WTC11 (cell line): ENCODE measurements around the gene HMBS. TPM values are rescaled to one million over a fixed set of nuclear protein-coding genes. Genes with fewer than 3 reads are reported as not detected.

Experiments
- ATAC-seq: fragments of 200-7000 bp; cut with Tn5 transposase; 2 replicates; pipeline ENCODE4 v1.10.0; 2021; ENCODE audit warnings: mild to moderate bottlenecking, moderate library complexity
- CTCF ChIA-PET: fragments of 300-600 bp; sonication (Branson Sonifier 250); formaldehyde crosslinking; loops from one replicate; lab custom pipeline; 2021; ENCODE audit warnings: antibody characterized with exemption; lab: Charles Lee
- POLR2A ChIA-PET: fragments of 350-600 bp; sonication (Branson Sonifier 250); formaldehyde crosslinking; loops from one replicate; lab custom pipeline; 2021; ENCODE audit warnings: antibody characterized with exemption; lab: Charles Lee
- DNase-seq: peaks from one replicate; pipeline ENCODE4 v3.0.0; 2021; ENCODE audit warnings: low spot score
- H3K27ac Mint-ChIP-seq: 2 replicates; pipeline ENCODE4 v1.8.0; 2021; ENCODE audit warnings: mixed read lengths
- H3K27me3 Mint-ChIP-seq: 2 replicates; pipeline ENCODE4 v1.8.0; 2021; ENCODE audit warnings: low read depth, mild to moderate bottlenecking, moderate library complexity, mixed read lengths
- H3K36me3 Mint-ChIP-seq: 2 replicates; pipeline ENCODE4 v1.8.0; 2021; ENCODE audit warnings: mixed read lengths
- H3K4me1 Mint-ChIP-seq: 2 replicates; pipeline ENCODE4 v1.8.0; 2022; ENCODE audit warnings: mixed read lengths
- H3K4me3 Mint-ChIP-seq: 2 replicates; pipeline ENCODE4 v1.8.0; 2021; ENCODE audit warnings: mild to moderate bottlenecking, moderate library complexity, mixed read lengths
- H3K9me3 Mint-ChIP-seq: 2 replicates; pipeline ENCODE4 v1.8.0; 2021; ENCODE audit warnings: mixed read lengths
- GABPB1 ChIP-seq: sonication (generic); formaldehyde crosslinking; IDR thresholded peaks from 2 replicates; pipeline ENCODE4 v1.8.1; 2023; ENCODE audit warnings: mild to moderate bottlenecking, missing genetic modification reagents
- PRRX2 ChIP-seq: fragments of 250-450 bp; sonication (Bioruptor Pico); IDR thresholded peaks from 2 replicates; pipeline ENCODE4 v1.8.0; 2021; ENCODE audit warnings: mild to moderate bottlenecking
- ZNF263 ChIP-seq: sonication (generic); formaldehyde crosslinking; IDR thresholded peaks from 2 replicates; pipeline ENCODE4 v1.8.1; 2022; ENCODE audit warnings: low read depth, mild to moderate bottlenecking, moderate library complexity, missing genetic modification reagents
- total RNA-seq: library from RNA; stranded (reverse); gene quantifications from 3 replicates; pipeline ENCODE4 v1.2.3, GENCODE V29; 2021
- TF ChIP-seq, protein P1 (sequence below): fragments of 250-450 bp; sonication (Bioruptor Pico); IDR thresholded peaks from 2 replicates; pipeline ENCODE4 v1.9.0; 2021; ENCODE audit warnings: mild to moderate bottlenecking
- TF ChIP-seq, protein P2 (sequence below): sonication (generic); formaldehyde crosslinking; IDR thresholded peaks from 2 replicates; pipeline ENCODE4 v1.8.0; 2023; ENCODE audit warnings: missing genetic modification reagents
- TF ChIP-seq, protein P3 (sequence below): sonication (generic); formaldehyde crosslinking; IDR thresholded peaks from 2 replicates; pipeline ENCODE4 v1.8.1; 2023; ENCODE audit warnings: mild to moderate bottlenecking, missing genetic modification reagents
- TF ChIP-seq, protein P4 (sequence below): fragments of 250-450 bp; sonication (Bioruptor Pico); IDR thresholded peaks from 2 replicates; pipeline ENCODE4 v1.9.0; 2021; ENCODE audit warnings: mild to moderate bottlenecking, borderline replicate concordance
- TF ChIP-seq, protein P5 (sequence below): sonication (generic); formaldehyde crosslinking; IDR thresholded peaks from 2 replicates; pipeline ENCODE4 v1.8.1; 2022; ENCODE audit warnings: missing genetic modification reagents, borderline replicate concordance
- TF ChIP-seq, protein P6 (sequence below): sonication (generic); formaldehyde crosslinking; IDR thresholded peaks from 2 replicates; pipeline ENCODE4 v1.8.0; 2022; ENCODE audit warnings: mild to moderate bottlenecking, missing genetic modification reagents
- TF ChIP-seq, protein P7 (sequence below): sonication (generic); formaldehyde crosslinking; IDR thresholded peaks from 2 replicates; pipeline ENCODE4 v1.8.1; 2023; ENCODE audit warnings: mild to moderate bottlenecking, missing genetic modification reagents, borderline replicate concordance

Gene HMBS
- total RNA-seq, 1 experiment from 2014 or later, result 62.3 TPM

DNA sequence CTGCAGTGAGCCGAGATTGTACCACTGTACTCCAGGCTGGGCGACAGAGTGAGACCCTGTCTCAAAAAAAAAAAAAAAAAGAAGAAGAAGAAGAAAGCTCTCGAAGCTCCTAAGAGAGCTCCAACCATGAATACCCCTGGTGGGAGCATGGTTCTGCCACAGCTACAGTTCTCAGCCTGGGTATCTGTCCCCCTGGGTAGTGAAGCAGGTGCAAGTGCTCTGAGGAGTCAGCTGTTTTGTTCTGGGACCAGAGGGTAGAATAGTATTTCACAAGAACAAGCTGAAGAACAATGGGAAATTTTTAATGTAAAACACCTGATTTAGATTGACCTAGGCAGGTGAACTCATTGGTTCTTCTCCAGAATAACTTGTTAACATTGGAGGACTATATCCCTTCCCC is 23.4 kb upstream of the HMBS start:
- ChIA-PET POLR2A (interaction anchor here (0.6 kb wide), 1 partner anchor 288 kb away, joined by 3 read pairs; no protein-coding TSS in a partner anchor), CTCF (interaction anchor here (0.6 kb wide), 1 partner anchor 92 kb away, joined by 3 read pairs; no protein-coding TSS in a partner anchor)
- Mint-ChIP-seq H3K4me3 (no peak overlapping the region), H3K9me3 (no peaks in the 10 kb centered on the region), H3K36me3 (peaks cover 3% of the 10 kb centered on the region; the same call in 1 of the 2 replicates), H3K27ac (no peak overlapping the region), H3K4me1 (peaks cover 9% of the 10 kb centered on the region), H3K27me3 (no peaks in the 10 kb centered on the region)
- TF ChIP-seq, protein P1, sequence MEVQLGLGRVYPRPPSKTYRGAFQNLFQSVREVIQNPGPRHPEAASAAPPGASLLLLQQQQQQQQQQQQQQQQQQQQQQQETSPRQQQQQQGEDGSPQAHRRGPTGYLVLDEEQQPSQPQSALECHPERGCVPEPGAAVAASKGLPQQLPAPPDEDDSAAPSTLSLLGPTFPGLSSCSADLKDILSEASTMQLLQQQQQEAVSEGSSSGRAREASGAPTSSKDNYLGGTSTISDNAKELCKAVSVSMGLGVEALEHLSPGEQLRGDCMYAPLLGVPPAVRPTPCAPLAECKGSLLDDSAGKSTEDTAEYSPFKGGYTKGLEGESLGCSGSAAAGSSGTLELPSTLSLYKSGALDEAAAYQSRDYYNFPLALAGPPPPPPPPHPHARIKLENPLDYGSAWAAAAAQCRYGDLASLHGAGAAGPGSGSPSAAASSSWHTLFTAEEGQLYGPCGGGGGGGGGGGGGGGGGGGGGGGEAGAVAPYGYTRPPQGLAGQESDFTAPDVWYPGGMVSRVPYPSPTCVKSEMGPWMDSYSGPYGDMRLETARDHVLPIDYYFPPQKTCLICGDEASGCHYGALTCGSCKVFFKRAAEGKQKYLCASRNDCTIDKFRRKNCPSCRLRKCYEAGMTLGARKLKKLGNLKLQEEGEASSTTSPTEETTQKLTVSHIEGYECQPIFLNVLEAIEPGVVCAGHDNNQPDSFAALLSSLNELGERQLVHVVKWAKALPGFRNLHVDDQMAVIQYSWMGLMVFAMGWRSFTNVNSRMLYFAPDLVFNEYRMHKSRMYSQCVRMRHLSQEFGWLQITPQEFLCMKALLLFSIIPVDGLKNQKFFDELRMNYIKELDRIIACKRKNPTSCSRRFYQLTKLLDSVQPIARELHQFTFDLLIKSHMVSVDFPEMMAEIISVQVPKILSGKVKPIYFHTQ, result no peak
- no peak for TF ChIP-seq ZNF263
- TF ChIP-seq, protein P2, sequence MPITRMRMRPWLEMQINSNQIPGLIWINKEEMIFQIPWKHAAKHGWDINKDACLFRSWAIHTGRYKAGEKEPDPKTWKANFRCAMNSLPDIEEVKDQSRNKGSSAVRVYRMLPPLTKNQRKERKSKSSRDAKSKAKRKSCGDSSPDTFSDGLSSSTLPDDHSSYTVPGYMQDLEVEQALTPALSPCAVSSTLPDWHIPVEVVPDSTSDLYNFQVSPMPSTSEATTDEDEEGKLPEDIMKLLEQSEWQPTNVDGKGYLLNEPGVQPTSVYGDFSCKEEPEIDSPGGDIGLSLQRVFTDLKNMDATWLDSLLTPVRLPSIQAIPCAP, result no peak
- TF ChIP-seq PRRX2, result no peak
- TF ChIP-seq, protein P3, sequence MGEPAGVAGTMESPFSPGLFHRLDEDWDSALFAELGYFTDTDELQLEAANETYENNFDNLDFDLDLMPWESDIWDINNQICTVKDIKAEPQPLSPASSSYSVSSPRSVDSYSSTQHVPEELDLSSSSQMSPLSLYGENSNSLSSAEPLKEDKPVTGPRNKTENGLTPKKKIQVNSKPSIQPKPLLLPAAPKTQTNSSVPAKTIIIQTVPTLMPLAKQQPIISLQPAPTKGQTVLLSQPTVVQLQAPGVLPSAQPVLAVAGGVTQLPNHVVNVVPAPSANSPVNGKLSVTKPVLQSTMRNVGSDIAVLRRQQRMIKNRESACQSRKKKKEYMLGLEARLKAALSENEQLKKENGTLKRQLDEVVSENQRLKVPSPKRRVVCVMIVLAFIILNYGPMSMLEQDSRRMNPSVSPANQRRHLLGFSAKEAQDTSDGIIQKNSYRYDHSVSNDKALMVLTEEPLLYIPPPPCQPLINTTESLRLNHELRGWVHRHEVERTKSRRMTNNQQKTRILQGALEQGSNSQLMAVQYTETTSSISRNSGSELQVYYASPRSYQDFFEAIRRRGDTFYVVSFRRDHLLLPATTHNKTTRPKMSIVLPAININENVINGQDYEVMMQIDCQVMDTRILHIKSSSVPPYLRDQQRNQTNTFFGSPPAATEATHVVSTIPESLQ (CRISPR knock-in tag), result no peak
- TF ChIP-seq, protein P4, sequence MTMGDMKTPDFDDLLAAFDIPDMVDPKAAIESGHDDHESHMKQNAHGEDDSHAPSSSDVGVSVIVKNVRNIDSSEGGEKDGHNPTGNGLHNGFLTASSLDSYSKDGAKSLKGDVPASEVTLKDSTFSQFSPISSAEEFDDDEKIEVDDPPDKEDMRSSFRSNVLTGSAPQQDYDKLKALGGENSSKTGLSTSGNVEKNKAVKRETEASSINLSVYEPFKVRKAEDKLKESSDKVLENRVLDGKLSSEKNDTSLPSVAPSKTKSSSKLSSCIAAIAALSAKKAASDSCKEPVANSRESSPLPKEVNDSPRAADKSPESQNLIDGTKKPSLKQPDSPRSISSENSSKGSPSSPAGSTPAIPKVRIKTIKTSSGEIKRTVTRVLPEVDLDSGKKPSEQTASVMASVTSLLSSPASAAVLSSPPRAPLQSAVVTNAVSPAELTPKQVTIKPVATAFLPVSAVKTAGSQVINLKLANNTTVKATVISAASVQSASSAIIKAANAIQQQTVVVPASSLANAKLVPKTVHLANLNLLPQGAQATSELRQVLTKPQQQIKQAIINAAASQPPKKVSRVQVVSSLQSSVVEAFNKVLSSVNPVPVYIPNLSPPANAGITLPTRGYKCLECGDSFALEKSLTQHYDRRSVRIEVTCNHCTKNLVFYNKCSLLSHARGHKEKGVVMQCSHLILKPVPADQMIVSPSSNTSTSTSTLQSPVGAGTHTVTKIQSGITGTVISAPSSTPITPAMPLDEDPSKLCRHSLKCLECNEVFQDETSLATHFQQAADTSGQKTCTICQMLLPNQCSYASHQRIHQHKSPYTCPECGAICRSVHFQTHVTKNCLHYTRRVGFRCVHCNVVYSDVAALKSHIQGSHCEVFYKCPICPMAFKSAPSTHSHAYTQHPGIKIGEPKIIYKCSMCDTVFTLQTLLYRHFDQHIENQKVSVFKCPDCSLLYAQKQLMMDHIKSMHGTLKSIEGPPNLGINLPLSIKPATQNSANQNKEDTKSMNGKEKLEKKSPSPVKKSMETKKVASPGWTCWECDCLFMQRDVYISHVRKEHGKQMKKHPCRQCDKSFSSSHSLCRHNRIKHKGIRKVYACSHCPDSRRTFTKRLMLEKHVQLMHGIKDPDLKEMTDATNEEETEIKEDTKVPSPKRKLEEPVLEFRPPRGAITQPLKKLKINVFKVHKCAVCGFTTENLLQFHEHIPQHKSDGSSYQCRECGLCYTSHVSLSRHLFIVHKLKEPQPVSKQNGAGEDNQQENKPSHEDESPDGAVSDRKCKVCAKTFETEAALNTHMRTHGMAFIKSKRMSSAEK (CRISPR knock-in tag), result no peak
- TF ChIP-seq, protein P5, sequence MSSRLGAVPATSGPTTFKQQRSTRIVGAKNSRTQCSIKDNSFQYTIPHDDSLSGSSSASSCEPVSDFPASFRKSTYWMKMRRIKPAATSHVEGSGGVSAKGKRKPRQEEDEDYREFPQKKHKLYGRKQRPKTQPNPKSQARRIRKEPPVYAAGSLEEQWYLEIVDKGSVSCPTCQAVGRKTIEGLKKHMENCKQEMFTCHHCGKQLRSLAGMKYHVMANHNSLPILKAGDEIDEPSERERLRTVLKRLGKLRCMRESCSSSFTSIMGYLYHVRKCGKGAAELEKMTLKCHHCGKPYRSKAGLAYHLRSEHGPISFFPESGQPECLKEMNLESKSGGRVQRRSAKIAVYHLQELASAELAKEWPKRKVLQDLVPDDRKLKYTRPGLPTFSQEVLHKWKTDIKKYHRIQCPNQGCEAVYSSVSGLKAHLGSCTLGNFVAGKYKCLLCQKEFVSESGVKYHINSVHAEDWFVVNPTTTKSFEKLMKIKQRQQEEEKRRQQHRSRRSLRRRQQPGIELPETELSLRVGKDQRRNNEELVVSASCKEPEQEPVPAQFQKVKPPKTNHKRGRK (CRISPR knock-in tag), result no peak
- TF ChIP-seq, protein P6, sequence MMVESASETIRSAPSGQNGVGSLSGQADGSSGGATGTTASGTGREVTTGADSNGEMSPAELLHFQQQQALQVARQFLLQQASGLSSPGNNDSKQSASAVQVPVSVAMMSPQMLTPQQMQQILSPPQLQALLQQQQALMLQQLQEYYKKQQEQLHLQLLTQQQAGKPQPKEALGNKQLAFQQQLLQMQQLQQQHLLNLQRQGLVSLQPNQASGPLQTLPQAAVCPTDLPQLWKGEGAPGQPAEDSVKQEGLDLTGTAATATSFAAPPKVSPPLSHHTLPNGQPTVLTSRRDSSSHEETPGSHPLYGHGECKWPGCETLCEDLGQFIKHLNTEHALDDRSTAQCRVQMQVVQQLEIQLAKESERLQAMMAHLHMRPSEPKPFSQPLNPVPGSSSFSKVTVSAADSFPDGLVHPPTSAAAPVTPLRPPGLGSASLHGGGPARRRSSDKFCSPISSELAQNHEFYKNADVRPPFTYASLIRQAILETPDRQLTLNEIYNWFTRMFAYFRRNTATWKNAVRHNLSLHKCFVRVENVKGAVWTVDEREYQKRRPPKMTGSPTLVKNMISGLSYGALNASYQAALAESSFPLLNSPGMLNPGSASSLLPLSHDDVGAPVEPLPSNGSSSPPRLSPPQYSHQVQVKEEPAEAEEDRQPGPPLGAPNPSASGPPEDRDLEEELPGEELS (CRISPR knock-in tag), result no peak
- no peak for TF ChIP-seq GABPB1 (CRISPR knock-in tag)
- TF ChIP-seq, protein P7, sequence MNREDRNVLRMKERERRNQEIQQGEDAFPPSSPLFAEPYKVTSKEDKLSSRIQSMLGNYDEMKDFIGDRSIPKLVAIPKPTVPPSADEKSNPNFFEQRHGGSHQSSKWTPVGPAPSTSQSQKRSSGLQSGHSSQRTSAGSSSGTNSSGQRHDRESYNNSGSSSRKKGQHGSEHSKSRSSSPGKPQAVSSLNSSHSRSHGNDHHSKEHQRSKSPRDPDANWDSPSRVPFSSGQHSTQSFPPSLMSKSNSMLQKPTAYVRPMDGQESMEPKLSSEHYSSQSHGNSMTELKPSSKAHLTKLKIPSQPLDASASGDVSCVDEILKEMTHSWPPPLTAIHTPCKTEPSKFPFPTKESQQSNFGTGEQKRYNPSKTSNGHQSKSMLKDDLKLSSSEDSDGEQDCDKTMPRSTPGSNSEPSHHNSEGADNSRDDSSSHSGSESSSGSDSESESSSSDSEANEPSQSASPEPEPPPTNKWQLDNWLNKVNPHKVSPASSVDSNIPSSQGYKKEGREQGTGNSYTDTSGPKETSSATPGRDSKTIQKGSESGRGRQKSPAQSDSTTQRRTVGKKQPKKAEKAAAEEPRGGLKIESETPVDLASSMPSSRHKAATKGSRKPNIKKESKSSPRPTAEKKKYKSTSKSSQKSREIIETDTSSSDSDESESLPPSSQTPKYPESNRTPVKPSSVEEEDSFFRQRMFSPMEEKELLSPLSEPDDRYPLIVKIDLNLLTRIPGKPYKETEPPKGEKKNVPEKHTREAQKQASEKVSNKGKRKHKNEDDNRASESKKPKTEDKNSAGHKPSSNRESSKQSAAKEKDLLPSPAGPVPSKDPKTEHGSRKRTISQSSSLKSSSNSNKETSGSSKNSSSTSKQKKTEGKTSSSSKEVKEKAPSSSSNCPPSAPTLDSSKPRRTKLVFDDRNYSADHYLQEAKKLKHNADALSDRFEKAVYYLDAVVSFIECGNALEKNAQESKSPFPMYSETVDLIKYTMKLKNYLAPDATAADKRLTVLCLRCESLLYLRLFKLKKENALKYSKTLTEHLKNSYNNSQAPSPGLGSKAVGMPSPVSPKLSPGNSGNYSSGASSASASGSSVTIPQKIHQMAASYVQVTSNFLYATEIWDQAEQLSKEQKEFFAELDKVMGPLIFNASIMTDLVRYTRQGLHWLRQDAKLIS (CRISPR knock-in tag), result no peak
- ATAC-seq (no peak), DNase-seq (no peak)
